ENCODE measurements around the gene TMED6.

GRCh38 chr16:69351309-69352027 is at the start of gene TMED6:
- TF ChIP-seq POLR2A (IDR thresholded peaks at IDR 0.05) (no peak), CTCF (IDR thresholded peaks at IDR 0.05) (no peak)

Measured in stomach (tissue), 4 donors.